ENCODE results near the gene NRSN2. TPM values are rescaled to one million over a fixed set of nuclear protein-coding genes. Genes with fewer than 3 reads are reported as not detected.
A peak's percentile ranks its signal among the peaks of the same experiment; 100 is the strongest.
"Not testable (repeated sequence)": the region's sequence is repeated elsewhere in the genome, so short reads cannot be mapped to it uniquely, and the experiment has no call there.

NRSN2 gene
- polyA plus RNA-seq, 6 donors from 2014 or later = 4.7 to 9.8 (median 8.2) TPM

- no peaks in the 10 kb centered on the region for H3K27me3 Mint-ChIP-seq
- H3K4me3 Mint-ChIP-seq = peak overlapping the region; percentile 64 to 87 (median 80)
- DNase-seq (no peak), ATAC-seq (ENCODE audit: low read depth in 2 of 2) (no peak)
- H3K36me3 Mint-ChIP-seq = no peaks in the 10 kb centered on the region
- H3K27ac Mint-ChIP-seq = peak overlapping the region; percentile 28 to 90 (median 54)
- H3K9me3 Mint-ChIP-seq = no peaks in the 10 kb centered on the region
- H3K4me1 Mint-ChIP-seq = peaks cover 39 to 43% (median 41%) of the 10 kb centered on the region in 3 donors
Observed at GRCh38 chr20:328027-328974, 18.6 kb upstream of the NRSN2 start.

- H3K9me3 Mint-ChIP-seq = no peaks in the 10 kb centered on the region
- H3K4me1 Mint-ChIP-seq = peaks cover 37 to 38% (median 38%) of the 10 kb centered on the region in 3 donors
- no peaks in the 10 kb centered on the region for H3K36me3 Mint-ChIP-seq
- H3K27ac Mint-ChIP-seq = peak overlapping the region in 4 of 6 donors; percentile 28 to 69 (median 50)
- DNase-seq (no peak), ATAC-seq (ENCODE audit: low read depth in 2 of 2) (no peak)
- peak overlapping the region in 6 of 8 donors; percentile 27 to 85 (median 64) for H3K4me3 Mint-ChIP-seq
- H3K27me3 Mint-ChIP-seq = no peaks in the 10 kb centered on the region
Observed at GRCh38 chr20:328975-329695, 17.8 kb upstream of the NRSN2 start.

GRCh38 chr20:329851-330232, 17.1 kb upstream of the NRSN2 start:
- ATAC-seq (ENCODE audit: low read depth in 2 of 2) = no peak

GRCh38 chr20:330233-331149, 16.4 kb upstream of the NRSN2 start:
- peak; percentile 45 to 60 for ATAC-seq (ENCODE audit: low read depth in 2 of 2)
- H3K9me3 Mint-ChIP-seq = no peaks in the 10 kb centered on the region
- peak overlapping the region in 3 of 6 donors; percentile 15 to 74 (median 16) for H3K27ac Mint-ChIP-seq
- DNase-seq = peak; percentile 71
- peak overlapping the region in 4 of 8 donors; percentile 23 to 75 (median 69) for H3K4me3 Mint-ChIP-seq
- no peaks in the 10 kb centered on the region for H3K27me3 Mint-ChIP-seq
- peaks cover 33 to 38% (median 37%) of the 10 kb centered on the region in 3 donors for H3K4me1 Mint-ChIP-seq
- H3K36me3 Mint-ChIP-seq = no peaks in the 10 kb centered on the region

More at GRCh38 chr20:329851-330232, 17.1 kb upstream of the NRSN2 start:
- no peaks in the 10 kb centered on the region for H3K36me3 Mint-ChIP-seq
- peak overlapping the region in 3 of 6 donors; percentile 16 to 74 (median 24) for H3K27ac Mint-ChIP-seq
- H3K4me1 Mint-ChIP-seq = peaks cover 33 to 38% (median 37%) of the 10 kb centered on the region in 3 donors
- no peaks in the 10 kb centered on the region for H3K9me3 Mint-ChIP-seq
- DNase-seq = no peak
- H3K4me3 Mint-ChIP-seq = peak overlapping the region in 2 of 8 donors; percentile 73 to 75
- H3K27me3 Mint-ChIP-seq = no peaks in the 10 kb centered on the region

GRCh38 chr20:334578-334977, 12.3 kb upstream of the NRSN2 start:
- DNase-seq (no peak), ATAC-seq (ENCODE audit: low read depth in 2 of 2) (no peak)
- Mint-ChIP-seq H3K4me3 (peak overlapping the region in 1 of 8 donors; percentile 63), H3K4me1 (peaks cover 26 to 33% (median 29%) of the 10 kb centered on the region in 3 donors), H3K27ac (no peak overlapping the region), H3K9me3 (no peaks in the 10 kb centered on the region), H3K27me3 (no peaks in the 10 kb centered on the region), H3K36me3 (no peaks in the 10 kb centered on the region)

- Mint-ChIP-seq H3K27ac (peak overlapping the region in 1 of 6 donors; percentile 80), H3K4me1 (peaks cover 12 to 23% (median 18%) of the 10 kb centered on the region in 3 donors)
- ATAC-seq (ENCODE audit: low read depth in 2 of 2); H3K9me3 Mint-ChIP-seq; H3K27me3 Mint-ChIP-seq; DNase-seq; H3K4me3 Mint-ChIP-seq; H3K36me3 Mint-ChIP-seq: not testable (repeated sequence)
Observed at GRCh38 chr20:336040-336439, 10.9 kb upstream of the NRSN2 start.

GRCh38 chr20:341682-342081, 5.2 kb upstream of the NRSN2 start:
- ATAC-seq (ENCODE audit: low read depth in 2 of 2) = no peak

GRCh38 chr20:343107-343506, 3.8 kb upstream of the NRSN2 start:
- Mint-ChIP-seq H3K27ac (no peak overlapping the region), H3K36me3 (no peaks in the 10 kb centered on the region), H3K9me3 (no peaks in the 10 kb centered on the region), H3K4me3 (peak overlapping the region in 1 of 8 donors; percentile 6), H3K27me3 (no peaks in the 10 kb centered on the region), H3K4me1 (peaks cover 16 to 24% (median 17%) of the 10 kb centered on the region in 3 donors)
- no peak for ATAC-seq (ENCODE audit: low read depth in 2 of 2)
- no peak for DNase-seq

More at GRCh38 chr20:341682-342081, 5.2 kb upstream of the NRSN2 start:
- DNase-seq = no peak
- no peaks in the 10 kb centered on the region for H3K9me3 Mint-ChIP-seq
- peaks cover 17 to 22% (median 18%) of the 10 kb centered on the region in 3 donors for H3K4me1 Mint-ChIP-seq
- no peak overlapping the region for H3K27ac Mint-ChIP-seq
- no peaks in the 10 kb centered on the region for H3K36me3 Mint-ChIP-seq
- H3K4me3 Mint-ChIP-seq = no peak overlapping the region
- no peaks in the 10 kb centered on the region for H3K27me3 Mint-ChIP-seq

- H3K27me3 Mint-ChIP-seq = no peaks in the 10 kb centered on the region
- H3K4me3 Mint-ChIP-seq = peak overlapping the region; percentile 85 to 97 (median 91)
- peaks cover 16 to 25% (median 19%) of the 10 kb centered on the region in 3 donors for H3K4me1 Mint-ChIP-seq
Observed at GRCh38 chr20:346033-346639, 775 bp upstream of the NRSN2 start.

GRCh38 chr20:347317-347639, 367 bp downstream of the NRSN2 start:
- Mint-ChIP-seq H3K36me3 (no peaks in the 10 kb centered on the region), H3K4me1 (peaks cover 16 to 25% (median 18%) of the 10 kb centered on the region in 3 donors), H3K9me3 (no peaks in the 10 kb centered on the region), H3K27ac (peak overlapping the region in 1 of 6 donors; percentile 84), H3K27me3 (no peaks in the 10 kb centered on the region), H3K4me3 (peak overlapping the region; percentile 87 to 98 (median 94))
- ATAC-seq (ENCODE audit: low read depth in 2 of 2) = peak in 1 of 2 donors; percentile 1
- DNase-seq = no peak

More at GRCh38 chr20:346033-346639, 775 bp upstream of the NRSN2 start:
- DNase-seq (no peak), ATAC-seq (ENCODE audit: low read depth in 2 of 2) (no peak)
- Mint-ChIP-seq H3K36me3 (no peaks in the 10 kb centered on the region), H3K9me3 (no peaks in the 10 kb centered on the region), H3K27ac (peak overlapping the region in 4 of 6 donors; percentile 78 to 90 (median 84))

GRCh38 chr20:347640-348484, 951 bp downstream of the NRSN2 start:
- H3K9me3 Mint-ChIP-seq = no peaks in the 10 kb centered on the region
- DNase-seq (peak; percentile 55), ATAC-seq (ENCODE audit: low read depth in 2 of 2) (peak; percentile 80 to 82)
- H3K4me1 Mint-ChIP-seq = peaks cover 16 to 25% (median 18%) of the 10 kb centered on the region in 3 donors
- no peaks in the 10 kb centered on the region for H3K36me3 Mint-ChIP-seq
- peak overlapping the region; percentile 87 to 98 (median 94) for H3K4me3 Mint-ChIP-seq
- peak overlapping the region; percentile 49 to 95 (median 86) for H3K27ac Mint-ChIP-seq
- no peaks in the 10 kb centered on the region for H3K27me3 Mint-ChIP-seq
